NCI-H1105 (cell line): Measurements from ENCODE around the gene CHD5.
A peak's percentile ranks its signal among the peaks of the same experiment; 100 is the strongest.
"Not testable (repeated sequence)": the region's sequence is repeated elsewhere in the genome, so short reads cannot be mapped to it uniquely, and the experiment has no call there.

ENCODE experiments used
- DNase-seq: peaks from one replicate; lab custom pipeline; 2025; lab: John Stamatoyannopoulos, UW

The CHD5 gene

GRCh38 chr1:6065093-6065858 is 114.8 kb downstream of the CHD5 start:
- no peak for DNase-seq

- not testable (repeated sequence) for DNase-seq
These were observed 116.5 kb downstream of the CHD5 start for GRCh38 chr1:6063532-6064053.

GRCh38 chr1:6062670-6063069 is 117.5 kb downstream of the CHD5 start:
- no peak for DNase-seq

DNA sequence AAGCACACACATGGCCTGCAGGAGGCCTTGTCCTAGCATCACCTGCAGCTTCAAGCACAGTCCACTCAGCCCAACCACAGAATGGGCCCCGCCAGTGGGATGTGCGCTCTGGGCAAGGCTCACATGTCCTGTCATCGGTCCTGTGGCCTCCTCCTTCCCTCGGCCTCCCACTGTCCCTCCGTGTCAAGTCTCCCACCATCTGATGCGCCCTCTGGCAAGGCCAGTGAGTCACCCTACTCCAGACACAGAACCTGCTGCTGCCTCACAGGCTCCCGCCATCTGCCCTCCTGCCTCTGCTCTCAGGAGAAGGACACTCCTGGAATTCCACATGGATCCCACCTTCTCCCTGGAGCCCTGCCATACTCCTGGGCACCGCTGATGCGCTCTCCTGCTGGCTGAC is 120.3 kb downstream of the CHD5 start:
- DNase-seq, result no peak

DNA sequence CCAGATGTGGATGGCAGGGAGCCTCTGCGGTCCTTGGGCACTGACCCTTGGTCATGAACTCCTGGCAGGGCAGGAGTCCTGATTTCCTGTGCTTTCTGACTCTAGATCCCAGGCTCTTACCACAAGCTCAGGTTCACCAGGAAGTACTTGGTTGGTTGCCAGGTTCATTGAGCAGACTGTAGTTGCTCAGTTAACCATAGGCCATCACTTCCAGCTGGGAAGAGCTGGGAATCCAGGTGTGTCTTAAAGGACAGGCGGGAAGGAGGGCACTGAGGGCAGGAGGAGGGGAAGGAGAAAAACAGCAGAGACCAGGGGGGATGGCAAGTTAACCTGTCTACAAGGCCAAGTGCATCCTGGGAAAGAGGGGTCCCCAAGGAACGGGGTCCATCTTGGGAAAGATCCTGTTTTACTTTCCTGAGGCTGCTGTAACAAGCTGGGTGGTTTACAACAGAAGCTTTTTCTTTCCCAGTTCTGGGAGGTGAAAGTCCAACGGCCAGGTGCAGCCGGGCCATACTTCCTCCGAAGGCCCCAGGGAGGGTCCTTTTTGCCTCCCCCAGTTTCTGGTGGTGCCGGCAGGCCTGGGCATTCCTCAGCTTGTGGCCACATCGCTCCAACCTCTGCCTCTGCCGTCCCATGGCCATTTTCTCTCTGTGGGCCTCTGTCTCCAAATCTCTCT is 122.8 kb downstream of the CHD5 start:
- DNase-seq, result no peak

DNA sequence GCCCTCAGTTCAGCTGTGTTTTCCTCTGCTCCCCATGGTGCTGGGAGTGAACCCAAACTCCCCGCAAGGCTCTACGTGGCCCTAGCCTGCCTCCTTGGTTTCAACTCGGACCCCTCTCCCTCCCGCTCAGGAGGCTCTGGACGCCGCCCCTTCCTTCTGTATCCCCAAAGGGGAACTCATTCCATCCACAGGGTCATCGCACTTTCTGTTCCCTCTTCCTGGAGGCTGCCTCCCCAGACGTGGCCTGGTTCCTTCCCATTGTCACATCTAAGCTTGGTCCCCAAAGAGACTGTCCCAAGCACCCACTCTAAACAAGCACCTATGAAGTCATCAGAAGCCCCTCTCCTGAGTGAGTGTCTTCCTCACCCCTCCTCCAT is 123.6 kb downstream of the CHD5 start:
- no peak for DNase-seq

- no peak for DNase-seq
These were observed 125.5 kb downstream of the CHD5 start for GRCh38 chr1:6054596-6054995.

DNA sequence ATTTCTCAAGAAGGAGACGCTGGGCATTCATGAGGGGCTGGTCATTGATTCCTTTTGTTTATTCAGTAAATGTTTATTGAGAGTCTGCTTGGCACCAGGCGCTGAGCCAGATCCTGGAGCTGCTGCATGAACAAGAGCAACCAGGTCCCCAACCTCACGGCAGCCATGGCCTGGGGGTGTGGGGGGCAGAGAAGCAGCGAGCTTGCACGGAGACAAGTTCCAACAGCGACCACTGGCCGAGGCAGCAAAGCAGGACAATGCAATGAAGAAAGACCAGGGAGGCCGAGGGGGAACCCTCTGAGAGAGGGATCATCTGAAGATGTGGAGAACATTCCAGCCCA is 126.9 kb downstream of the CHD5 start:
- no peak for DNase-seq

DNA sequence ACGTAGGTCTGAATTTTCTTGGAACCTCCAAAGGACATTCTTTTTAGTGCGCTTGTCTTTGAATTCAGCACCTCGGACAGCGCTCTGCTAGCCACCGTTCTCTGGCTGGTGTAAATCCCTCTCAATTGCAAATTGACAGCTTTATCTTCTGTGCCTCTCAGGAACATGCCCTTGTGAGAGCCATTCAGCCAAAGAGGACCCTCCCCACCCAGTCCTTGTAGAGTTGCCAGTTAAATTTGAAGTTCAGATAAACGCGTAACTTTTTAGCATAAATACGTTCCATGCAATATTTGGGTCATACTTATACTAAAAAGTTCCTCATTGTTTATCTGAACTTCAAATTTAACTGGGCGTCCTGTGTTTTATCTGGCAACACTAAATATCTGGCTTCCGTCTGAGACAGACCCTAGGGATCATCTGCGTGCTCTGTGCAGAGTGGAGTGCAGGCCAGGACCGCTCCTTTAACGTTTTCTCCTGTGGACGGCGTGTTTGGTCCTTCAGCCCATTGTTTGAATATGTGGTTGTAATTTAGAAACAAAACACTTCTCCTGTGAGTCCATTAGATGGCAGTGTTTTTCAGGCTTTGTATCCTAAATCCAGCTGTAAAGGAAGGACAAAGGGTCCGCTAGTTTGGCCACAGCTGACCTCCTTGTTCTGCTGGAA is 127.4 kb downstream of the CHD5 start:
- DNase-seq, result peak; percentile 18
